Duodenal mucosa (tissue), 2 donors: ENCODE results near the gene CCSER1.
"Not testable (repeated sequence)": the region's sequence is repeated elsewhere in the genome, so short reads cannot be mapped to it uniquely, and the experiment has no call there.

Experiments used
- H3K27ac ChIP-seq: one replicate; pipeline ENCODE4 v1.7.0; 2013; ENCODE audit warnings: low read depth, low read length
- H3K27me3 ChIP-seq, 2 donors: one replicate each; pipeline ENCODE4 v1.7.0; 2013; ENCODE audit warnings: low read length in 2 of 2, control low read depth in 1 of 2; ENCODE audit not compliant: insufficient read depth in 2 of 2, control insufficient read depth in 1 of 2
- H3K36me3 ChIP-seq, 2 donors: one replicate each; pipeline ENCODE4 v1.7.0; 2013; ENCODE audit warnings: low read length in 2 of 2, control low read depth in 1 of 2; ENCODE audit not compliant: insufficient read depth in 2 of 2, control insufficient read depth in 1 of 2
- H3K4me1 ChIP-seq, 2 donors: one replicate each; pipeline ENCODE4 v1.7.0; 2013; ENCODE audit warnings: low read length in 2 of 2, control low read depth in 1 of 2; ENCODE audit not compliant: insufficient read depth in 2 of 2, control insufficient read depth in 1 of 2
- H3K4me3 ChIP-seq, 2 donors: one replicate each; pipeline ENCODE4 v1.7.0; 2013; ENCODE audit warnings: low read length in 2 of 2, low read depth in 1 of 2
- H3K9ac ChIP-seq, 2 donors: one replicate each; pipeline ENCODE4 v1.7.0; 2013; ENCODE audit warnings: low read length in 2 of 2, low read depth in 1 of 2
- H3K9me3 ChIP-seq, 2 donors: one replicate each; pipeline ENCODE4 v1.7.0; 2013; ENCODE audit warnings: low read length in 2 of 2, control low read depth in 1 of 2; ENCODE audit not compliant: control insufficient read depth in 1 of 2

Gene CCSER1

GRCh38 chr4:90445380-90445779, 318.2 kb downstream of the CCSER1 start:
- Histone ChIP-seq H3K27me3 (no peaks in the 10 kb centered on the region), H3K4me1 (no peaks in the 10 kb centered on the region), H3K4me3 (no peak overlapping the region), H3K9ac (no peak overlapping the region), H3K36me3 (no peaks in the 10 kb centered on the region), H3K9me3 (peaks cover 4 to 6% of the 10 kb centered on the region in 2 donors), H3K27ac (no peak overlapping the region)

DNA sequence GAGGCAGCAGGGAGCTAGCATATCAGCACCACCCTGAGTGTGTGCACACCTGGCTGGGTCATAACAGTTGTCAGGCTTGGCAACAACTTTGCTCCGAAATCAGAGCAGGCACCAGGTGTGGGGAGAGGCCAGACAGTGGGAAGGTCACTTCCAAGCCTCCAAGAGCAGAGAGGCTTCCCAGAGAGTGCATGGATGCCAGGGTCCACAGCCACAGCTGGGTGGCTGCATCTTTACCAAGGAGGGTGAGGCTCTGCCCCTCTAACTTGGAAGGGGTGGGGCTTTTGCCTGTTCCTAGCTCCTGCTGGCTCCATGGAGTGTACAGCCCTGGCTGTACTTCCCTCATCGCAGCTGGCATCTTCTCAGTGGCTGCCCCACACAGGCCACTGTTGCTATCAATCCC, 322.4 kb downstream of the CCSER1 start:
- H3K36me3 ChIP-seq, result no peaks in the 10 kb centered on the region
- H3K4me1 ChIP-seq, result no peaks in the 10 kb centered on the region
- no peak overlapping the region for H3K4me3 ChIP-seq
- peaks cover 4 to 6% of the 10 kb centered on the region in 2 donors for H3K9me3 ChIP-seq
- H3K27me3 ChIP-seq, result no peaks in the 10 kb centered on the region
- no peak overlapping the region for H3K27ac ChIP-seq
- H3K9ac ChIP-seq, result no peak overlapping the region

DNA sequence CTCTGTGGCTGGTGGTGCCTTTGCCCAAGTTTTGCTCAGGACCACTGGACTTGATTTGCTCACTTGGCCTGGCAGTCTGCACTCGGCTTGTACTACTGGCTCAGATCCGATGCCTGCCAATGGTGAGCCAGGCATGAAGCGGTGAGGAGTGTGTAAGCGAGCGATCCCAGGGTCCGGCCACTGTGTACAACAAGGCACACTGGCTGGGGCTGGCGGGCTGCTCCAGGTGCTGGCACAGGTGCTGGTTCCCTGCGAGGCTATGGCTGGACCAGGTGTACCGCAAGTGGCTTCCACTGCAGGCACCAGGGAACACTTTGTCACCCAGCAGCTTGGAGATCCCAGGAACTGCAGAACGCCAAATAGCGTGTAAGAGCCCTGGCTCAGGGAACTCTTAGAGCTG, 329.7 kb downstream of the CCSER1 start:
- no peaks in the 10 kb centered on the region for H3K27me3 ChIP-seq
- H3K9me3 ChIP-seq, result peaks cover 0 to 5% of the 10 kb centered on the region in 2 donors
- no peaks in the 10 kb centered on the region for H3K36me3 ChIP-seq
- no peak overlapping the region for H3K4me3 ChIP-seq
- H3K27ac ChIP-seq, result no peak overlapping the region
- no peak overlapping the region for H3K9ac ChIP-seq
- no peaks in the 10 kb centered on the region for H3K4me1 ChIP-seq

DNA sequence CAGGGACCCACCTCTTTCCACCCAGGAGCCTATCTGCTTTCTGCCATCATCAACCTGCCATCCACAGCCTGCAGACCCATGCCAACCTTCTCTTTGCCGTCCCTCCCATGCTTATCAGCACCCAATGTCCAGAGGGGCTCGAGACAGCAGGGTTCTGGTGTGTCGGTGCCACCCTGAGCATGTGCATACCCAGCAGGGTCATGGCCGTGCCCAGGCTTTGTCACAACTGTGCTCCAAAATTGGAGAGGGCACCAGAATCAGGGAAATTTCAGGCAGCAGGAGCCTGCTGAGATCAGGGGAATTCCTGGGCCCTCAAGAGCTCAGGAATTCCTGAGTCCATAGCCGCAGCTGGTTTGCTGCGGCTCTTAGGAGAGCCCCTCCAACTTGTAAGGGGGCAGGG, 330.6 kb downstream of the CCSER1 start:
- no peak overlapping the region for H3K4me3 ChIP-seq
- peaks cover 0 to 5% of the 10 kb centered on the region in 2 donors for H3K9me3 ChIP-seq
- H3K9ac ChIP-seq, result no peak overlapping the region
- H3K27ac ChIP-seq, result no peak overlapping the region
- H3K27me3 ChIP-seq, result no peaks in the 10 kb centered on the region
- no peaks in the 10 kb centered on the region for H3K36me3 ChIP-seq
- no peaks in the 10 kb centered on the region for H3K4me1 ChIP-seq

DNA sequence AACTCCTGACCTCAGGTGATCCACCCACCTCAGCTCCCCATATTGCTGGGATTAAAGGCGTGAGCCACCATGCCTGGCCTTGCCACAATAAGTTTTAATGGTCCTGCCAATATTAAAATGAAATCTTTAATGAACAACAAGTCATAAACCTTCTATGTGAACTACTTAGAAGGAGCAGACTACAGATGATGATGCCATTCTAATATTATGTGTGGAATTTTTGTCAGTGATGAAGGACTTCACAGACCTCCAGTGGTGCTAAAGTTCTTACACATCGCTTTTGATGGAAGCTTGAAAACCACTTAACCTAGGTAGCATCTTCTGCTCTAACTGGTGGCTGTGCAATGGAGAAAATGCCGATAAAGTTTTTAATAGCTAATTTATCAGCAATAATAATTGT, 331.4 kb downstream of the CCSER1 start:
- Histone ChIP-seq H3K27me3 (no peaks in the 10 kb centered on the region), H3K27ac (no peak overlapping the region), H3K4me3 (no peak overlapping the region), H3K4me1 (no peaks in the 10 kb centered on the region), H3K9ac (no peak overlapping the region), H3K9me3 (peaks cover 0 to 5% of the 10 kb centered on the region in 2 donors), H3K36me3 (no peaks in the 10 kb centered on the region)

DNA sequence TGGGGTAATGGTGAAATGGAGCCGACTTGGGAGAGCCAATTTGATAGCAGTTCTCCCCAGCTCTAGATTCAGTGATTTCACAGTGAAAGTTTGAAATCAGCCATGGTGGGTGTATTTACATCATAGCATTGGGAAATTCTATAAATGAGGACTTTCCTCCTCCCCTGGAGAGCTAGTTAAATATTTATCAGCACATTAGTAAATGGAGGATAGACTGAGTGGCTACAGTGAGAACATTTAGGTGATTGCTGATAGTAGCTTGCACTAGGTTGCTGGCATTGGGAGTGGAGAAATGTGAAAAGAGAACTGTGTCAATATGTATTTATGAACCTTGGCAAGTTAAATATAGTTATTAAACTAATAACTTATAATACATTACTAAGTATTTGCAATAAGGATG, 347.3 kb downstream of the CCSER1 start:
- no peaks in the 10 kb centered on the region for H3K4me1 ChIP-seq
- no peaks in the 10 kb centered on the region for H3K36me3 ChIP-seq
- no peaks in the 10 kb centered on the region for H3K27me3 ChIP-seq
- H3K9ac ChIP-seq, result no peak overlapping the region
- H3K9me3 ChIP-seq, result no peaks in the 10 kb centered on the region
- H3K27ac ChIP-seq, result no peak overlapping the region
- no peak overlapping the region for H3K4me3 ChIP-seq

DNA sequence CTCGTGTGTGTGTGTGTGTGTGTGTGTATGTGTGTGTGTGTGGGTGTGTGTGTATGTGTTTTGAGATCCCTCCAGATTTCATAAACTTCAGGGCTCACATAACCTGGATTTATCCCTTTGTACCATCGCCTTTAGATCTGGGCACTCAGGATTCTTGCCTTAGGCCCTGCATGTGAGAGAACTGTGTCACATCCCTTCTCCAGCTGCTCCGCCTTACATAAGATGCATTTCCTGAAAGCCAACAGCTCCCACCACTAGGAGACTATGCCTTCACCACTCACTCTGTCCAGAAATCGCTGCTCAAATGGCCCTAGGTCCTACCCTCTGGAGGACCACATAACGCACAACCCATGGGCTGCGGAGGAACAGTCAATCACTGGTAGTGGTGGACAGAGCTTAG, 348.8 kb downstream of the CCSER1 start:
- Histone ChIP-seq H3K9me3 (no peaks in the 10 kb centered on the region), H3K4me3 (no peak overlapping the region), H3K27me3 (no peaks in the 10 kb centered on the region), H3K36me3 (no peaks in the 10 kb centered on the region), H3K9ac (no peak overlapping the region), H3K27ac (no peak overlapping the region), H3K4me1 (no peaks in the 10 kb centered on the region)

- Histone ChIP-seq H3K9me3 (no peaks in the 10 kb centered on the region), H3K9ac (no peak overlapping the region), H3K27ac (no peak overlapping the region), H3K27me3 (no peaks in the 10 kb centered on the region), H3K4me1 (no peaks in the 10 kb centered on the region), H3K36me3 (no peaks in the 10 kb centered on the region), H3K4me3 (no peak overlapping the region)
Measured at GRCh38 chr4:90476586-90476985, 349.4 kb downstream of the CCSER1 start.

DNA sequence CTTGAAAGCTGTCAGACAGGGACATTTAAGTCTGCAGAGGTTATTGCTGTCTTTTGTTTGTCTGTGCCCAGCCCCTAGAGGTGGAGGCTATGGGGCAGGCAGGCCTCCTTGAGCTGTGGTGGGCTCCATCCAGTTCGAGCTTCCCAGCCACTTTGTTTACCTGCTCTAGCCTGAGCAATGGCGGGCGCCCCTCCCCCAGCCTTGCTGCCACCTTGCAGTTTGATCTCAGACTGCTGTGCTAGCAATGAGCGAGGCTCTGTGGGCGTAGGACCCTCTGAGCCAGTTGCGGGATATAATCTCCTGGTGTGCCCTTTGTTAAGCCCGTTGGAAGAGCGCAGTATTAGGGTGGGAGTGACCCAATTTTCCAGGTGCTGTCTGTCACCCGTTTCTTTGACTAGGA, 357.7 kb downstream of the CCSER1 start:
- not testable (repeated sequence) for H3K9me3 ChIP-seq, H3K4me3 ChIP-seq

DNA sequence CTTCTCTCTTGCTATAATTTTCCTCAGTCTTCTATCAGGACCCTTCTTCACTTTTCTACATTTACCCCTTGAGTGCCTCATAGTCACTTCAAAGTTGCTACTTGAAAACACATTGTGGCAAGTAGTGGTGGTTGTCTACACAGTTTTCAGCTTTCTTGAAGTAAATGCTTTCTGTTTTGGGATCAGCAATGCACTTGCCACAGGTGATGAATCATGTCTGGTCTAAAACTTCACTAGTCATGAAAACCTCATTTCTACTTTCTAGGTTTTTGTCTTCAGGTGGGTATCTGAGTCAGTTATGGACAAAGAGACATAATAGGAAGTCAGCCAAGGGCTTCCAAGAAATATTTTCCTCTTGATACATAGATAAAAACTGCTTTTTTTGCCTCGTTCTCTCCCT, 359.2 kb downstream of the CCSER1 start:
- H3K9ac ChIP-seq, result no peak overlapping the region
- no peak overlapping the region for H3K4me3 ChIP-seq
- H3K27me3 ChIP-seq, result no peaks in the 10 kb centered on the region
- no peak overlapping the region for H3K27ac ChIP-seq
- H3K9me3 ChIP-seq, result no peaks in the 10 kb centered on the region
- no peaks in the 10 kb centered on the region for H3K36me3 ChIP-seq
- no peaks in the 10 kb centered on the region for H3K4me1 ChIP-seq

More for the DNA sequence above, 357.7 kb downstream of the CCSER1 start:
- H3K27me3 ChIP-seq, H3K4me1 ChIP-seq, H3K27ac ChIP-seq, H3K9ac ChIP-seq, H3K36me3 ChIP-seq: not testable (repeated sequence)

DNA sequence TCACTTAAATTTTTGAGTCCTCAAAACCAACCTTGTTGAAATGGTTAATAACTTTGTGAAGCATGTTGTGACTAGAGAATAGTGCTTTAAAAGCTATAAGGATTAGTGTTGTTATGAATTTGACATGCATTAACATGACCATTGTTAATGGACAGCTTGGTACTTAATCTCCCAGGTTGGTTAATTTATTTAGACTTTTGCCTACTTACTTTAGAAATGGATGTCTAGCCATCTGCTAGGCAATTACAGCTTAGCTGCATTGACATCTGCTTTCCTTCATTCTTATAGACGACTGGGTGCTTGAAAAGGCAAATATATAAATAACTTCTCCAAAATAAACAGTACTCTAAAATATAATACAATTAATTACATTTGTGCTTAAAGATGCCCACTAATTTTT, 368.0 kb downstream of the CCSER1 start:
- H3K27ac ChIP-seq, result no peak overlapping the region
- no peak overlapping the region for H3K9ac ChIP-seq
- no peaks in the 10 kb centered on the region for H3K27me3 ChIP-seq
- no peaks in the 10 kb centered on the region for H3K36me3 ChIP-seq
- H3K9me3 ChIP-seq, result no peaks in the 10 kb centered on the region
- H3K4me1 ChIP-seq, result no peaks in the 10 kb centered on the region
- H3K4me3 ChIP-seq, result no peak overlapping the region
